IPS-NIHi11 (cell line): ENCODE data around the gene POLR3GL.

Experiments used
- DNase-seq: peaks from one replicate; pipeline ENCODE4 v3.0.0; 2012; ENCODE audit warnings: mixed read lengths, low spot score

Gene POLR3GL

GRCh38 chr1:145992958-145993617, 28.6 kb downstream of the POLR3GL start:
- no peak for DNase-seq

- DNase-seq, result no peak
These were observed 29.3 kb downstream of the POLR3GL start for GRCh38 chr1:145993618-145994390.

- no peak for DNase-seq
These were observed 30.1 kb downstream of the POLR3GL start for GRCh38 chr1:145994391-145995120.

- no peak for DNase-seq
These were observed 30.8 kb downstream of the POLR3GL start for GRCh38 chr1:145995148-145995881.

- DNase-seq, result no peak
These were observed 31.5 kb downstream of the POLR3GL start for GRCh38 chr1:145995964-145996432.

GRCh38 chr1:145996433-145997015, 32.0 kb downstream of the POLR3GL start, which contains the start of gene TXNIP:
Gene TXNIP (minus strand): TSS chr1:145996579. CDS start chr1:145996266, 313 bp downstream.
- DNase-seq, result peak; percentile 100

GRCh38 chr1:145997016-145997717, 32.7 kb downstream of the POLR3GL start:
- DNase-seq, result peak; percentile 42

GRCh38 chr1:145997718-145998023, 33.2 kb downstream of the POLR3GL start:
- no peak for DNase-seq

- DNase-seq, result no peak
These were observed 35.0 kb downstream of the POLR3GL start for GRCh38 chr1:145999321-146000024.

- DNase-seq, result no peak
These were observed 37.2 kb downstream of the POLR3GL start for GRCh38 chr1:146001709-146002108.

GRCh38 chr1:146007489-146008133, 43.1 kb downstream of the POLR3GL start:
- DNase-seq, result no peak

GRCh38 chr1:146010126-146010738, 45.7 kb downstream of the POLR3GL start:
- DNase-seq, result no peak

GRCh38 chr1:146012703-146013558, 48.4 kb downstream of the POLR3GL start:
- DNase-seq, result peak; percentile 28

GRCh38 chr1:146013559-146013922, 49.1 kb downstream of the POLR3GL start:
- DNase-seq, result no peak

- DNase-seq, result no peak
These were observed 52.4 kb downstream of the POLR3GL start for GRCh38 chr1:146016891-146017290.

GRCh38 chr1:146019231-146020057, 55.0 kb downstream of the POLR3GL start:
- DNase-seq, result peak; percentile 70
